ENCODE results near the gene WBP2NL.

WBP2NL gene

GRCh38 chr22:41978732-41979131 is 19.9 kb upstream of the WBP2NL start:
- no peak for DNase-seq (ENCODE audit: low read depth)
- no peak overlapping the region for H3K4me3 ChIP-seq (ENCODE audit: low read depth, low read length)
- TF ChIP-seq, protein P1, sequence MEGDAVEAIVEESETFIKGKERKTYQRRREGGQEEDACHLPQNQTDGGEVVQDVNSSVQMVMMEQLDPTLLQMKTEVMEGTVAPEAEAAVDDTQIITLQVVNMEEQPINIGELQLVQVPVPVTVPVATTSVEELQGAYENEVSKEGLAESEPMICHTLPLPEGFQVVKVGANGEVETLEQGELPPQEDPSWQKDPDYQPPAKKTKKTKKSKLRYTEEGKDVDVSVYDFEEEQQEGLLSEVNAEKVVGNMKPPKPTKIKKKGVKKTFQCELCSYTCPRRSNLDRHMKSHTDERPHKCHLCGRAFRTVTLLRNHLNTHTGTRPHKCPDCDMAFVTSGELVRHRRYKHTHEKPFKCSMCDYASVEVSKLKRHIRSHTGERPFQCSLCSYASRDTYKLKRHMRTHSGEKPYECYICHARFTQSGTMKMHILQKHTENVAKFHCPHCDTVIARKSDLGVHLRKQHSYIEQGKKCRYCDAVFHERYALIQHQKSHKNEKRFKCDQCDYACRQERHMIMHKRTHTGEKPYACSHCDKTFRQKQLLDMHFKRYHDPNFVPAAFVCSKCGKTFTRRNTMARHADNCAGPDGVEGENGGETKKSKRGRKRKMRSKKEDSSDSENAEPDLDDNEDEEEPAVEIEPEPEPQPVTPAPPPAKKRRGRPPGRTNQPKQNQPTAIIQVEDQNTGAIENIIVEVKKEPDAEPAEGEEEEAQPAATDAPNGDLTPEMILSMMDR (conservative IDR thresholded peaks at IDR 0.05; ENCODE audit: low read depth, low read length): no peak

GRCh38 chr22:41979423-41980250 is 19.0 kb upstream of the WBP2NL start:
- no peak for DNase-seq (ENCODE audit: low read depth)
- TF ChIP-seq, protein P1 (conservative IDR thresholded peaks at IDR 0.05; ENCODE audit: low read depth, low read length): no peak
- H3K4me3 ChIP-seq (ENCODE audit: low read depth, low read length): no peak overlapping the region

- H3K4me3 ChIP-seq (ENCODE audit: low read depth, low read length): no peak overlapping the region
- no peak for DNase-seq (ENCODE audit: low read depth)
- TF ChIP-seq, protein P1 (conservative IDR thresholded peaks at IDR 0.05; ENCODE audit: low read depth, low read length): no peak
Observed at GRCh38 chr22:41982865-41983264, 15.7 kb upstream of the WBP2NL start.

DNA sequence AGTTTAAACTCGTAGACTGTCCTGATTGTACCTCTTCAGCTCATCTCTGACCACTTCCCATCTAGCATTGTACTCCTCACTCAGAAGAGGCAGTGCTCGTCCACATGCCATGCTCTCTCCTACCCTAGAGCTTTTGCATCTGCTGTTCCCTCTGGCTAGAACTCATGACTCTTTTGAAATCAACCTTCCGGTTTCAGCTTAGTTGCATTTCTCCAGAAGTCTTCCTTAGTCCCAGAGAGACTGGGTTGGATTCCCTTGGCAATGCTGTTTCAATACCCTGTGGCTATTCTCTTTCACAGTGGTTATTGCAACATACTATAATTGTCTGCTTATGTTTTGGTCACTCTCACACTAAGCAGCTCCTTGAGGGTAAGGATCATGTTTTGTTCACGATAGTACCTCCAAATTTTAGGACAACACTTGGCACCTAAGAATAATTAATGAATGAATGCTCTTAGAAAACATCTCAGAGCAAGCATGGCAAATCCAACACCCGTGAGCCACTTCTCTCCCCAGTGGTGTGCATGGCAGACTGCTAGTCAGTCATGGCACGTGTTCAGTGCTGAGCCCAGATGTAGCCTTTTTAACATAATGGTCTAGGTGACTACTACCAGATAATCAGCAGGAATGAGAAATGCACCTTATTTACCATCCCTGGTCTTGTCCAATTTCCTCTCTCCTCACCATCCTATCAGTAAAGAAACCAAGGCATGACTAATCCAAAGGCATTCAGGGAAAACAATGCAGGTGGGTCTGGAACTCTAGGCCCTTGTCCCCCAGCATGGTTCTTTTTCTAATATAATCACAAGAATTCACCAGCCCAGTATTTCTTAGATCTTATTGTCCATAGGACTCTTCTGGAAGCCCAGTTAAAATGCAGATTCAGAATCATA is 14.8 kb upstream of the WBP2NL start:
- DNase-seq (ENCODE audit: low read depth): peak; percentile 10
- TF ChIP-seq, protein P1 (conservative IDR thresholded peaks at IDR 0.05; ENCODE audit: low read depth, low read length): no peak
- H3K4me3 ChIP-seq (ENCODE audit: low read depth, low read length): no peak overlapping the region

GRCh38 chr22:41987276-41987675 is 11.3 kb upstream of the WBP2NL start:
- no peak for DNase-seq (ENCODE audit: low read depth)
- TF ChIP-seq, protein P1 (conservative IDR thresholded peaks at IDR 0.05; ENCODE audit: low read depth, low read length): no peak
- no peak overlapping the region for H3K4me3 ChIP-seq (ENCODE audit: low read depth, low read length)

GRCh38 chr22:41989246-41989645 is 9.3 kb upstream of the WBP2NL start:
- TF ChIP-seq, protein P1 (conservative IDR thresholded peaks at IDR 0.05; ENCODE audit: low read depth, low read length): no peak
- no peak for DNase-seq (ENCODE audit: low read depth)
- H3K4me3 ChIP-seq (ENCODE audit: low read depth, low read length): no peak overlapping the region
